Measurements from ENCODE around the gene ARHGAP24.

GRCh38 chr4:86019906-86020305 lies 545.0 kb downstream of the ARHGAP24 start:
- TF ChIP-seq IRF1 (CRISPR knock-in tag; IDR thresholded peaks at IDR 0.05) (no peak), CTCF (IDR thresholded peaks at IDR 0.05) (no peak), ZNF232 (CRISPR knock-in tag; IDR thresholded peaks at IDR 0.05) (no peak), CREM (CRISPR knock-in tag; IDR thresholded peaks at IDR 0.05) (no peak), PREB (CRISPR knock-in tag; IDR thresholded peaks at IDR 0.05; ENCODE audit: borderline replicate concordance) (no peak), ZBTB43 (CRISPR knock-in tag; IDR thresholded peaks at IDR 0.05) (no peak), FOXK1 (CRISPR knock-in tag; IDR thresholded peaks at IDR 0.05) (no peak)
